Neural cell (in vitro differentiated cells): ENCODE measurements around the gene P3H1.
"Not testable (repeated sequence)": the region's sequence is repeated elsewhere in the genome, so short reads cannot be mapped to it uniquely, and the experiment has no call there.

ENCODE experiments used
- EP300 ChIP-seq: fragments of 450-650 bp; conservative IDR thresholded peaks from 2 replicates; pipeline ENCODE4 v1.6.1; 2014; ENCODE audit warnings: antibody characterized with exemption, mild to moderate bottlenecking, moderate library complexity; ENCODE audit not compliant: poor library complexity, severe bottlenecking
- EZH2 ChIP-seq: fragments of 200-600, 300-800 bp; shearing (Covaris generic), sonication (generic); IDR thresholded peaks from 2 replicates; pipeline ENCODE4 v1.6.1; 2014; ENCODE audit warnings: antibody characterized with exemption, low read length, borderline replicate concordance, mild to moderate bottlenecking; ENCODE audit not compliant: insufficient read depth, poor library complexity, severe bottlenecking
- POLR2AphosphoS5 ChIP-seq: IDR thresholded peaks from 2 replicates; pipeline ENCODE4 v1.6.1; 2012
- RAD21 ChIP-seq: fragments of 450-650 bp; conservative IDR thresholded peaks from 2 replicates; pipeline ENCODE4 v1.6.1; 2014; ENCODE audit warnings: antibody characterized with exemption, mild to moderate bottlenecking, moderate library complexity
- REST ChIP-seq: IDR thresholded peaks from 2 replicates; pipeline ENCODE4 v1.6.1; 2012; ENCODE audit warnings: borderline replicate concordance
- SMC3 ChIP-seq: fragments of 450-650 bp; conservative IDR thresholded peaks from 2 replicates; pipeline ENCODE4 v1.6.1; 2014; ENCODE audit warnings: antibody characterized with exemption, mild to moderate bottlenecking, moderate library complexity; ENCODE audit not compliant: poor library complexity
- TAF1 ChIP-seq: IDR thresholded peaks from 2 replicates; pipeline ENCODE4 v1.6.1; 2012; ENCODE audit warnings: low read depth
- TF ChIP-seq, protein P1 (sequence below): fragments of 450-650 bp; IDR thresholded peaks from 2 replicates; pipeline ENCODE4 v1.5.1; 2014; ENCODE audit warnings: antibody characterized with exemption, mild to moderate bottlenecking, moderate library complexity; ENCODE audit not compliant: poor library complexity, severe bottlenecking

DNA sequence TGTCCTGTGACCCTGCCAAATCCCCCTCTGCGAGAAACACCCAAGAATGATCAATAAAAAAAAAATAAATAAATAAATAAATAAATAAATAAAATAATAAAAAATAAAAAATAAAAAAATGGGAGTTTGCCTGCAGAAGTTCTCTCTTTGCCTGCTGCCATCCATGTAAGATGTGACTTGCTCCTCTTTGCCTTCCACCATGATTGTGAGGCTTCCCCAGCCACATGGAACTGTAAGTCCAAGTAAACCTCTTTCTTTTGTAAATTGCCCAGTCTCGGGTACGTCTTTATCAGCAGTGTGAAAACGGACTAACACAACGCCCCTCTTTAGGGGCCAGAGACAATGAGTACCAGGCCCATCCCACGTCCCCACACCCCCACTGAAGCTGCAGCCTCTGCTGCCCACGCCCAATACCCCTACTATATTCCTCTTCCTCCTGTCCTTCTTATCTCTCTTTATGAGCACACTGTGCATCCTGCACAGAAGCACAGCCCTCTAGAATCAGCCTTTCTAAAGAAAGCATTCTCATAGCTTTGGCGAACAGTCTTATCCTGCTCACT, 15.2 kb downstream of the P3H1 start:
- TF ChIP-seq TAF1, REST, SMC3, EZH2, POLR2AphosphoS5, RAD21, EP300: not testable (repeated sequence)
- TF ChIP-seq, protein P1, sequence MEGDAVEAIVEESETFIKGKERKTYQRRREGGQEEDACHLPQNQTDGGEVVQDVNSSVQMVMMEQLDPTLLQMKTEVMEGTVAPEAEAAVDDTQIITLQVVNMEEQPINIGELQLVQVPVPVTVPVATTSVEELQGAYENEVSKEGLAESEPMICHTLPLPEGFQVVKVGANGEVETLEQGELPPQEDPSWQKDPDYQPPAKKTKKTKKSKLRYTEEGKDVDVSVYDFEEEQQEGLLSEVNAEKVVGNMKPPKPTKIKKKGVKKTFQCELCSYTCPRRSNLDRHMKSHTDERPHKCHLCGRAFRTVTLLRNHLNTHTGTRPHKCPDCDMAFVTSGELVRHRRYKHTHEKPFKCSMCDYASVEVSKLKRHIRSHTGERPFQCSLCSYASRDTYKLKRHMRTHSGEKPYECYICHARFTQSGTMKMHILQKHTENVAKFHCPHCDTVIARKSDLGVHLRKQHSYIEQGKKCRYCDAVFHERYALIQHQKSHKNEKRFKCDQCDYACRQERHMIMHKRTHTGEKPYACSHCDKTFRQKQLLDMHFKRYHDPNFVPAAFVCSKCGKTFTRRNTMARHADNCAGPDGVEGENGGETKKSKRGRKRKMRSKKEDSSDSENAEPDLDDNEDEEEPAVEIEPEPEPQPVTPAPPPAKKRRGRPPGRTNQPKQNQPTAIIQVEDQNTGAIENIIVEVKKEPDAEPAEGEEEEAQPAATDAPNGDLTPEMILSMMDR, result not testable (repeated sequence)
